CD4-positive, alpha-beta T cell treated with Interleukin-4 for 1 hour (primary cell): ENCODE results near the gene TYMP.
"Not testable (repeated sequence)": the region's sequence is repeated elsewhere in the genome, so short reads cannot be mapped to it uniquely, and the experiment has no call there.

ENCODE experiments used
- DNase-seq, 2 donors: peaks; one replicate each; pipeline ENCODE4 v3.0.0-alpha.2; 2020 to 2022

The TYMP gene

GRCh38 chr22:50523806-50524675 is 5.8 kb downstream of the TYMP start:
- DNase-seq = no peak

DNA sequence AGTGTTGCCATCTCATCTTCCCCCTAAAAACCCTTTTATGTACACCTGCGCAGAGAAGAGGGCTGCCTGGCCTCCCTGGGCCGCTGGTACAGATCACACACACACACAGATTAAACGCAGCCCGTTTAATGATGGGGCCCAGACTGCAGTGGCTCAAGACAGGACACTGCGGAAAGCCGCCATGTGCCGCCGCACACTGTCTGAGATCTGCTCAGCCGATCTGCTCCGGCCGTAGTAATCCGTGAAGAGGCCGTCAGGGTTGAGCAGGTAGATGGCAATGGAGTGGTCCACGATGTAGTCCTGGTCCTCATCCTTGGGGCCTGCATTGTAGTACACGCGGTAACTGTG is 6.4 kb downstream of the TYMP start:
- no peak for DNase-seq

DNA sequence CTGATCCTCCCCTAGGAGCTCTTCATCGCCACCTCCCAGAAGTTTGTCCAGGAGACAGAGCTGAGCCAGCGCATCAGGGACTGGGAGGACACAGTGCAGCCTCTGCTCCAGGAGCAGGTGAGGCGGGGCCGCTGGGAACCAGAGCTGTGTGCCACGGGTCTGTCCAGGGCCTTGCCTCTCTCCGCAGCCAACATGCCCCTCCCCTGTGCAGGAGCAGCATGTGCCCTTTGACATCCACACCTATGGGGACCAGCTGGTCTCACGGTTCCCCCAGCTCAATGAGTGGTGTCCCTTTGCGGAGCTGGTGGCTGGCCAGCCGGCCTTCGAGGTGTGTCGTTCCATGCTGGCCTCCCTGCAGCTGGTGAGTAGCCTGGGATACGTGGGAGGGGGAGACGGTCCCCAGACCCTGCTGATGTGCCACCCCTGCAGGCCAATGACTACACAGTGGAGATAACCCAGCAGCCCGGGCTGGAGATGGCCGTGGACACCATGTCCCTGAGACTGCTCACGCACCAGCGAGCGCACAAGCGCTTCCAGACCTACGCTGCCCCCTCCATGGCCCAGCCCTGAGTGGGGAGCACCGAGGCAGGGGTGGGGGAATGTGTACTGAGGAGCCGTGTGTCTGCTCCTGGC is 6.9 kb downstream of the TYMP start:
- DNase-seq = no peak

GRCh38 chr22:50522208-50522805 is 7.5 kb downstream of the TYMP start:
- DNase-seq = no peak

DNA sequence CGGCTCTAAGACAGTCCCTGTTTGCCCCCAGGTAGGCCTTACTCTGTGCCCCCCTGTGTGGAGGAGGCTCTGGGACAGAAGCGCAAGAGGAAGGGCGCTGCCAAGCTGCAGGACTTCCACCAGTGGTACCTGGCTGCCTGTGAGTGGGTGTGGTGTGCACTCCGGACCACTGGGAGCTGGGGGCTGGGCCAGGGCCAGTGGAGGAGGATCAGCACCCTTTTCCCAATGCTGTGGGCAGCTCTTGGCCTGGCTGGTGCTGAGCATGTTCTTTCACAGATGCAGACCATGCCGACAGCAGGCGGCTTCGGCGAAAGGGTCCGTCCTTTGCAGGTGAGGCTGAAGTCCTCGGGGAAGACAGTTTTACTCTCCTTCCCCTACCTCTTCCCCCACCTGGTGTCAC is 8.1 kb downstream of the TYMP start:
- no peak for DNase-seq

DNA sequence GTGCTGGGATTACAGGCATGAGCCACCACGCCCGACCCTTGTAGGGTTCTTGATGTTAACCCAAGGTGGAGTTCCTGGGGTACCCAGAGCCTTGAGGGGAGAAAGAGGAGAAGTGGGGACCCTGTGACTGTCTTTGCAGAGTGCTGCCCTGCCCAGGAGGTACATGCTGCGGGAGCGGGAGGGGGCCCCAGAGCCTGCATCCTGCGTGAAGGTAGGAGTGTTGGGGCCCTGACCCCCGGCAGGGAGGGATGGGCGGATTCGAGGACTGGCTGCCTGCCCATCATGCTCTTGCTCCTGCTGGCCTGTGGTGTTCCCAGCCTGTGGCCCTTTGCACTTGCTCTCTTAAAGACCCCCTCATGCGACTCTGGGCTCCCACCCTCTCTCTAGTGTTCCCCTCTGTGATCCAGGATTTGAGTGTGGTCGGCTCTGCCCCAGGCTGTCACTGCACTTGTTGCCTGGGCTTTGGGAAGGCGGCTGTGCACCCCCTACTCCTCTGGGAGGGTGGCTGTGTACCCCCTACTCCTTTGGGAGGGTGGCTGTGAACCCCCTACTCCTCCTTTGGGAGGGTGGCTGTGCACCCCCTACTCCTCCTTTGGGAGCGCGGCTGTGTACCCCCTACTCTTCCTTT is 8.9 kb downstream of the TYMP start:
- DNase-seq = no peak

- not testable (repeated sequence) for DNase-seq
Measured at GRCh38 chr22:50520184-50520583, 9.6 kb downstream of the TYMP start.

DNA sequence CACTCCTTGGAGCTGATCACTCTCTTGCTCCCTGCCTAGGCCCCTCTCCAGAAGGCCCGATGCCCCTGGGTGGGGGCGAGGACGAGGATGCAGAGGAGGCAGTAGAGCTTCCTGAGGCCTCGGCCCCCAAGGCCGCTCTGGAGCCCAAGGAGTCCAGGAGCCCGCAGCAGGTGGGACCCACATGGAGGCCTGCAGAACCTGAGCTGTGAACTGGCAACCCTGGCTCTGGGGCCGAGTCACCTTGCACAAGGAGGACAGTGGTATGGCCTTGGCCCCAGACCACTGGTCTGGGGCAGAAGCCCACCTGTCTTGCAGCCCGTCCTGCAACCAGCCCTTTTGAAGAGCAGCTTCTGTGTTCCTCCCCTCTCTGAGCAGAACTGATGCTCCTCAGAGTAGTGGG is 10.7 kb downstream of the TYMP start:
- no peak for DNase-seq

DNA sequence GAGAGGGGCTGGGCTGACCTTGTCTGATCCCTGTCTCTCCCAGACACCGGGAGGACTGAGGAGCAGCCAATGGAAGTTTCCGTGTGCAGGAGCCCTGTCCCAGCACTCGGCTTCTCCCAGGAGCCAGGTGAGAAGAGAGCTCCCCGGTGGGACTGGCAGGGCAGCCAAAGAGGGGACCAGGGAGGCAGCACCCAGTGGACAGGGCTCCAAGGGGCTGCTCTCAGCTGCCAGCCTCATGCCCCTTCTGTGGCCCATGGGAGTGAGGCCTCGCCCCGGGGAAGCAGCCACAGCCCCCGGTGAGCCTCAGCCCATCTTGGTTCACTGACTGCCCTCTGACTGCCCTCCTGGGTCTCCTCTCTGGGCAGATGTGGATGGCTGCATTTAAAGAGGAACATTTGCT is 11.2 kb downstream of the TYMP start:
- no peak for DNase-seq

DNA sequence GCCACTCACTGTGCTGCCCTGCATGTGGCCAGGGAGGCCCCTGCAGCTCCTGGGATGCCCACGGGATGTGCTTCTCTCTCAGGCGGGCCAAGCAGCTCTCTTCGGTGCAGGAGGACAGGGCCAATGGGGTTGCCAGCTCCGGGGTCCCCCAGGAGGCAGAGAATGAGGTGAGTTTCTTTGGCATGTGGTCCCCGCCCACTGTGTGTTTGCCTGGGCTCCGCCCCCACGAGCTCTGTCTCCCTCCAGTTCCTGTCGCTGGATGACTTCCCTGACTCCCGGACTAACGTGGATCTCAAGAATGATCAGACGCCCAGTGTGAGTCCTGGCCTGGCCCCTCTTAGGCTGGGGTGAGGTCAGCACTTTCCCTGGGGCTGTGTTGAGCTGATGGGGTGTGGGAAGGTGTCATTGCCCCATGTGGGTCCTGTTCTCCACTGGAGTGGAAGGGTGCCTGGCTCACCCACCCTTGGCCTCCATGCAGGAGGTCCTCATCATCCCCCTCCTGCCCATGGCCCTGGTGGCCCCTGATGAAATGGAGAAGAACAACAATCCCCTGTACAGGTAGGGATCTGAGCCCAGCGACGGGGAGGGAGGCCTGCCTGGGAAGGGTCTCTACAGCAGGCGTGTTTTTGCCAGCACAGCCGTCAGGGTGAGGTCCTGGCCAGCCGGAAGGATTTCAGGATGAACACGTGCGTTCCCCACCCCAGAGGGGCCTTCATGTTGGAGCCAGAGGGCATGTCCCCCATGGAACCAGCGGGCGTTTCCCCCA is 12.1 kb downstream of the TYMP start:
- no peak for DNase-seq

GRCh38 chr22:50516891-50517290 is 12.9 kb downstream of the TYMP start:
- no peak for DNase-seq

DNA sequence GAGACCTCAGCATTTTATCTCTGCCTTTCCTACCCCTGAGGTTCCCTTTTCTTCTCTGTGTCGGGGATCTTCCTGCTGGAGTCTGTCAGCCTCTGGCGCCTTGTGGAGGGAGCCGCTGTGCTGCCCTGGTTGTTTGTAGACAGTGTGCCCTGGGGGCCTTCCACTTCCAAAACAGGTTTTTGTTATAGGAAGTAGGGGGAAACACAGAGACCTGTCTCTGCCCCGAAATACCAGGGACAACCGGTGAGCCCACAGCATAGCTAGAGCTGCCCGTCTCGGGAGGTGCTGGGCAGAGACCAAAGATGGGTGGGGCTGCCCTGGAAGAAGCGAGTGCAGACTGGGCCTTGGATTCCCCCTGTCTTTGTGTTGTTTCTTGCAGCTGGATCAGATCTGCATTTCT is 13.7 kb downstream of the TYMP start:
- no peak for DNase-seq

- no peak for DNase-seq
Measured at GRCh38 chr22:50513175-50513574, 16.6 kb downstream of the TYMP start.

- no peak for DNase-seq
Measured at GRCh38 chr22:50508897-50509296, 20.9 kb downstream of the TYMP start.

DNA sequence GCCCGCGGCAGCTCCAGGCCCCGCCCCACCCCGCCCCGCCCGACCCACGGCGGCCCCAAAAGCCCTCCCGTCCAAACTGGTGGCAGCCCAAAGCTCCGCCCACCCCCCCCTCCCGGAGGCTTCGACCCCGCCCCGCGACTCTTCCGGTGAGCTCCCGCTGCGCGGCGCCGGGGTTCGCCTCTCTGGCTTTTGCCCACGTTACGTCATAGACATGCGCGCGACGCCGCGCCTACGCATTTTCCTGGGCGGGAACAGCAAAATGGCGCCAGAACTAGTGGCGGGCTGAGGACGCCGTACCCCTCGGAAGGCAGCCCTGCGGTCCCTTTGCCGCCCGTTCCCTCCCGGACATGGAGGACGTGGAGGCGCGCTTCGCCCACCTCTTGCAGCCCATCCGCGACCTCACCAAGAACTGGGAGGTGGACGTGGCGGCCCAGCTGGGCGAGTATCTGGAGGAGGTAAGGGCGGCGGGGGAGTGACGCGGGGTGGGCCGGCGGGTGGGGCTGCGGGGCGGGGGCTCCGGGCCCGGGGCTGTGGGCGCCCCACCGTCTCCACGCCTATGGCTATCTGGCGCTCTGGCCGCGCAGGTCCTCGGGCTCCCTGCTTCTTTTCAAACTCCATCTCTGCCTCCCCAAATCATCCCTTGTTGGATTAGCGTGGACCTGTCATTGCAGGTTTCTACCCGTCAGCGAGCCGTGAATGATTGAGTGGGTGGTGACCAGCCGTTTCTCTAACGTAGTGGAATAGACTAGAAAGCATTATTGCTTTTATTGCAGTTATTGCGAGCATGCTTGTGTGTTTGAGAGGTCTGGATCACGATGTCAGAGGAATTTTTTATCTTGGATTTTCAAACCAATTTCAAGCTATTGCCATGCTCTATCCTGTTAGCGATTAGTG is 21.6 kb downstream of the TYMP start, which contains the start of gene NCAPH2:
NCAPH2 (plus strand) TSS at position 234 of the 894 bp plus-strand sequence; CDS start at position 348, 114 bp downstream.
- DNase-seq = peak; percentile 97

- DNase-seq = peak; percentile 93 to 94
Measured at GRCh38 chr22:50507421-50507990, 22.3 kb downstream of the TYMP start, which contains the start of gene LMF2. Gene LMF2 (minus strand): TSS chr22:50507702. CDS start chr22:50507675, 27 bp downstream.

GRCh38 chr22:50506611-50507420 is 23.0 kb downstream of the TYMP start:
- DNase-seq = no peak

DNA sequence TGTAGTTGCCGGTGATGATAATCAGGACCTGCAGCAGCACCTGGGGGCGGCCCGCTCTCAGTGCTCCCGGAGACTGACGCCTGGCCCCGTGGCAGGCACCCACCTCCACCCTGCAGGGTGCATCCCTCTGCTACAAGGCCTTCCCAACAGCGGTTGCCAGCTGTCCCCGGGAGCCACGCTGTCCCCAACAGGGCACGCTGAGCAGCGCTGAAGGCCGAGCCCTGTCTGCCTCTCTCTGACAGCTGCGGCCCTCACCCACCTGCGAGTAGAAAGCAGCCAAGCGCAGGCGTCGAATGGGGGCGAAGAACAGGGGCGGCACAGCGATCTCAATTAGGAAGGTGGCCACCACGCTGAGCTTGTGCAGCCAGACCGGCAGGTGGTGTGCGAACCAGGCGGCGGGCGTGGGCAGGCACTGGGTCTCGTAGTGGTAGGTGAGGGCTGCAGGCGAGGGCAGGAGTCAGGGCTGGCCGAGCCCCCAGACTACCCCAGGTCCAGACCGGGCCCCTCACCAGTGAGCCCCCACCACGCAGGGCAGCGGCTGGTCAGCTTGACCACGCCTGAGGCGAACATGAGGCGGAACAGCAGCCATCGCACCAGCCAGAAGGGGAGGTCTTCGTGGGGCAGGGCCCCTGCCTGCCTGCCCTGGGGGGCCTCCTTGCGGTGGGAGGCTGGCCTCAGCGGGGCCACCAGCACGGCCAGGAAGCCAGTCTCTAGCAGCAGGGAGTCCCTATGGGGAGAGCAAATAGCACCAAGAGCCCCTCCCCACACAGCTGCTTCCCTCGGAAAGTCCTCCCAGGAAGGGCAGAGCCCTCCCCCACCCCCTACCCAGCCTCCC is 23.8 kb downstream of the TYMP start:
- no peak for DNase-seq

DNA sequence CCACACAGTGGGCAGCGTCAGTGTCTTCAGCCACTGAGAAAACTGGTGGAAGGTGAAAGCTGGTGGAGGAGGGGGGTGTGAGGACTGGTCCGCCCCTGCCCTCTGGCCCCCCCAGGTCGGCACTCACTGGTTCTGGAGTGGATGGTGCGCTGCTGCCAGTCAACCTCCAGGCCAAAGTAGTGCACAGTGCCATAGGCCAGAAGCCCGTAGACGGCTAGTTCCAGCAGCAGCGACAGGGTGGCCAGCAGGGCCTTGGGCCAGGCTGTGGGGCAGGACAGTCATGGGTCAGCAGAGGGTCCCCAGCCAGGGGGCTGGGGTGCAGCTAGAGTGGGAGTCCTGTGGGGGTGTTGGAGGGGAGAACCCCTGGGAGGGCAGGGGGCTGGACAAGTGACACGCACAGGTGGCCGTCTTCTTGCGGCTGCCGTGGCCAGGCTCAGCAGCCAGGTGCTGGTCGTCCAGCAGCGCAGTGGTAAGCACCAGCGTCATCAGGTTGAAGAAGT is 24.5 kb downstream of the TYMP start:
- no peak for DNase-seq
